HG02642 (cell line): ENCODE data around the gene MISP3.
A peak's percentile ranks its signal among the peaks of the same experiment; 100 is the strongest.

Source experiments
- ATAC-seq: cut with Tn5 transposase; IDR thresholded peaks from one replicate; pipeline ENCODE4 v1.9.1; 2021; ENCODE audit warnings: mild to moderate bottlenecking; ENCODE audit not compliant: unreplicated experiment, poor library complexity

MISP3 gene

GRCh38 chr19:14052470-14052869 lies 20.1 kb upstream of the MISP3 start:
- ATAC-seq: no peak

GRCh38 chr19:14053032-14053431 lies 19.6 kb upstream of the MISP3 start:
- ATAC-seq: no peak

GRCh38 chr19:14053500-14053899 lies 19.1 kb upstream of the MISP3 start:
- no peak for ATAC-seq

GRCh38 chr19:14054099-14054498 lies 18.5 kb upstream of the MISP3 start:
- ATAC-seq: no peak

GRCh38 chr19:14054721-14055120 lies 17.9 kb upstream of the MISP3 start:
- ATAC-seq: no peak

- no peak for ATAC-seq
Observed at GRCh38 chr19:14055396-14055795, 17.2 kb upstream of the MISP3 start.

- ATAC-seq: no peak
Observed at GRCh38 chr19:14056069-14056666, 16.4 kb upstream of the MISP3 start.

- no peak for ATAC-seq
Observed at GRCh38 chr19:14056741-14057356, 15.7 kb upstream of the MISP3 start.

GRCh38 chr19:14058182-14059092 lies 14.1 kb upstream of the MISP3 start:
- ATAC-seq: no peak

- no peak for ATAC-seq
Observed at GRCh38 chr19:14059093-14059480, 13.5 kb upstream of the MISP3 start.

- no peak for ATAC-seq
Observed at GRCh38 chr19:14059652-14060155, 12.9 kb upstream of the MISP3 start.

- ATAC-seq: no peak
Observed at GRCh38 chr19:14061081-14061749, 11.4 kb upstream of the MISP3 start.

GRCh38 chr19:14061751-14062557 lies 10.6 kb upstream of the MISP3 start, which contains the start of gene PALM3:
Gene PALM3 (minus strand): TSS chr19:14062076. CDS start chr19:14061980, 96 bp downstream.
- no peak for ATAC-seq

GRCh38 chr19:14062558-14062855 lies 10.1 kb upstream of the MISP3 start:
- ATAC-seq: no peak

- no peak for ATAC-seq
Observed at GRCh38 chr19:14063105-14063504, 9.5 kb upstream of the MISP3 start.

- ATAC-seq: no peak
Observed at GRCh38 chr19:14066134-14066533, 6.5 kb upstream of the MISP3 start.

- no peak for ATAC-seq
Observed at GRCh38 chr19:14070268-14071050, 2.1 kb upstream of the MISP3 start.

GRCh38 chr19:14073261-14073924 lies 807 bp downstream of the MISP3 start:
- peak; percentile 67 for ATAC-seq
